Measurements from ENCODE around the gene MIGA1.
A peak's percentile ranks its signal among the peaks of the same experiment; 100 is the strongest.
"Not testable (repeated sequence)": the region's sequence is repeated elsewhere in the genome, so short reads cannot be mapped to it uniquely, and the experiment has no call there.

MIGA1 gene, protein sequence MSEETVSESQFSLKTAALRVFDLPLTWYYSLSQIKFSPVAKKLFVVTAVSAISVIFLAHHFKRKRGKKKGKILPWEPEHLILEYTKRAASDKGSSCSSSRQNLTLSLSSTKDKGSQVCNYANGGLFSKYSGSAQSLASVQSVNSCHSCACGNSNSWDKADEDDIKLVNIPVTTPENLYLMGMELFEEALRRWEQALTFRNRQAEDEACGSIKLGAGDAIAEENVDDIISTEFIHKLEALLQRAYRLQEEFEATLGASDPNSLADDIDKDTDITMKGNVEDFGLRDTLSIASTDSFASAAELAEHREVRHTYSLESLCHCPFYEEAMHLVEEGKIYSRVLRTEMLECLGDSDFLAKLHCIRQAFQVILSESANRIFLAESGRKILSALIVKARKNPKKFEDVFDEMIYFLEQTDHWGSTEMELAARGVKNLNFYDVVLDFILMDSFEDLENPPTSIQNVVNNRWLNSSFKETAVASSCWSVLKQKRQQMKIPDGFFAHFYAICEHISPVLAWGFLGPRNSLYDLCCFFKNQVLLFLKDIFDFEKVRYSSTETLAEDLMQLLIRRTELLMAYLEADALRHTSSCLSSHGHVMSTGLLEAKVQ

DNA sequence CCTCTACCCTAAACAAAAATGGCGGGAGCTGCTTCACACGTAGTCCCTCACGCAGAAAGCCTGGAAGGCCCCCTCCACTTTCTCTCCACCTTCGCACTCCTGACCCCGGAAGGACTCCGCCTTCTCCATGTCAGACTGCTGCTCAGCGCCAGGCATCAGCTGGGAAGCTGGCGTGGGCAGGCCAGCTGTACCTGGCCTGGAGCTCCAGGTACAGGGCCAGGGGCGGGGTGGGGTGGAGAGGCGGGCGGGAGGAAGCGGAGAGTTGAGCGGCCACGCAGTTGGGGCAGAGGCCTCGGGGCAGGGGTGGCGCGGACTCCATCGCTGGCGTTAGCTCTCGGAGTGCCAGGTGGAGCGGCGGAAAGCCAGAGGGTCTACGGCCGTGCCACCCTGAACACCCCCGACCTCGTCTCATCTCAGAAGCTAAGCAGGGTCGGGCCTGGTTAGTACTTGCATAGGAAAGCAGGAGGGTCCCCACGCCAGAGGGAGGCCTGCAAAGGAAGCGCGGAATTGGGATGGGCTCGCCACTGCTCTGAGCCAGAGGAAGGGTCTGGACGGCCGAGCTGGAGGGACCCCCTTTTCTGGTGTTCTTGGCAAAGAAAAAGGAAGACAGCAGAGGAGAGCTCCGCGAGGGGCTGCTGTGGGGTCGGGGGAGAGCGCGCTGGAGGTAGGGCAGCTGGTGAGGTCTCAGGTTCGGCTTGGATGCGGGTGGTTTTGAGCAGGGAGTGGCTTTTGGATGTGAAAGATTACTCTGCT, at the start of gene MIGA1:
Gene MIGA1, plus strand, starts transcription at position 121 of the 753 bp plus-strand sequence. CDS start 3,604 bp downstream, outside the sequence.
- peak; percentile 95 for DNase-seq

DNA sequence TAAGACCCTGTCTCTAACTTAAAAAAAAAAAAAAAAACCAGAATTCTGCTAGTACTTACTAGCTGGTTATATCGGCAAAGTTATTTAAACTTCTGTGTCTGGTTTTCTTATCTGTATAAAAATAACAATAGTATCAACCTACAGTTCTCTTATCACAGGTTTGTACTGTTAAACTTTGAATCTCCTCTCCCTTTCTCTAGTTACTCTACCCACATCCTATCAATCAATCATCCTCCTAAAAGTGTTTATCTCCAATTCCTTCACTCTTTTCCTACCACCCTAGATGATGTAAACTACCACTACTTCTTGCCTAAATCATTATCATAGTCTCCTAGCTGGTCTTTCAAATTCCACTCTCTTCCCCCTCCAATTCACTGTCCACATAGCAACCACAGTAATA, 47.4 kb upstream of the MIGA1 start:
- no peak for DNase-seq

DNA sequence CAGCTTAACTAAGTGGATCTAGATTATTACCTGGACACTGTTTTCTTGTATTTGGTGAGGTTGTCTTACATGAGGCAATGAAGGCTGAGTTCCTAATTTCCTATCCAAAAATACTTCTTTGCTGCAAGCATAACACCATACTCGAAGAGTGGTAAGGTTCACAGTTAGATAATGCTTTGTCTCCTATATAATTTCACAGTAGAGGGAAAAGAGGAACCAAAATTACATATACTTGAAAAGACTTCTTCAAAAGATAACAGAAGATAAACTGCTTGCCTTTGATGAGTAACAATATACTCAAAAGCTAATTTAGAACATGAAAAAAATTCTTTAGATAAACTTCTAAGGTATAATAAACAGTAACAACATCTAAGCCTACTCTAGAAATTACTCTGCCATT, 40.2 kb upstream of the MIGA1 start:
- DNase-seq = peak; percentile 50

DNA sequence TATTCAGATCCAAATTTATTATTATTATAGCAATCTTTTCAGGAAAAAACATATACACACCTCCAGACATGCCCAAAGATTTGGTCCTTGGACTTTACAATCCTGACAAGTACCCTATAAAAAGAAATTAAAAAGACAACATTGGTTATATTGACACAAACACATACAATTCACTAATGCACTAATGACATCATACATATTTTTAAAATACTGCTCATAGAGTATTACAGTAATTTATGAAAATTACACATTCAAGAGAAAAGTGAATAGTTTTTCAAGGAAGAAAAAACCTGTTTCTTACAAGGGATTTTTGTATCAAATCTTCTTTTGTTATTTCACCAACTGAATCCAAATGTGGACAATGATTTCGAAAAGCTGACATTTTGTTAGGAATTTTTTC, 38.1 kb upstream of the MIGA1 start:
- DNase-seq = no peak

DNA sequence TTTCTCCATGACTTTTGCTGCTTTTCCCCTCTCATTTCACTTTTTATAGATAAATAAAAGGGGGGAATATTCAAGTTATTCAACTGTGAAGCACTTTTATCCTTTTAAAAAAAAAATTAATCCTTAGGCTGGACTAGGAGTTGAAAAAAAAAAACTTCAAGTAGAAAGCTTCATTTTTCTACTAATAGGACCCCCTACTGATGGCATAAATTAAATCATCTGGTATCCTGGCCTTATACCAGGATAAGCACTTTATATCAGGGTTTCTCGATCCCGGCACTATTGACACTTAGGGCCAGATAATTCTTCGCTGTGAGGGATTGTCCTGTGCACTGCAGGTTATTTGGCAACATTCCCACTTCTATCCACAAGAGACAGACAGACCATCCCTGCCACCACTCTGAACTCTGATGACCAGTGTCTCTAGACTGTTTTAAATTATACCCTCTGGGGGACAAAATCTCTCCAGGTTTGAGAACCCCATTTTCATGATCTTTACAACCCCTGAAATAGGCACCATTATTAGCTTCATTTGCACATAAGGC, 37.4 kb upstream of the MIGA1 start:
- no peak for DNase-seq

DNA sequence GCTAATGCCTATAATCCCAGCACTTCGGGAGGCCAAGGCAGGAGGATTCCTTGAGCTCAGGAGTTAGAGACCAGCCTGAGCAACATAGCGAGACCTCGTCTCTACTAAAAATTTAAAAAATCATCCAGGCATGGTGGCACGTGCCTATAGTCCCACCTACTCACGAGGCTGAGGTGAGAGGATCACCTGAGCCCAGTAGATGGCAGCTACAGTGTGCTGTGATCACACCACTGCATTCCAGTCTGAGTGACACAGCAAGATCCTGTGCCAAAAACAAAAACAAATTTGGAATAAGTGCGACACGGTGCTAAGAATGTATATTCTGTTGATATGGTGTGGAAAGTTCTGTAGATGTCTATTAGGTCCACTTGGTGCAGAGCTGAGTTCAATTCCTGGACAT, 34.9 kb upstream of the MIGA1 start:
- DNase-seq = no peak

DNA sequence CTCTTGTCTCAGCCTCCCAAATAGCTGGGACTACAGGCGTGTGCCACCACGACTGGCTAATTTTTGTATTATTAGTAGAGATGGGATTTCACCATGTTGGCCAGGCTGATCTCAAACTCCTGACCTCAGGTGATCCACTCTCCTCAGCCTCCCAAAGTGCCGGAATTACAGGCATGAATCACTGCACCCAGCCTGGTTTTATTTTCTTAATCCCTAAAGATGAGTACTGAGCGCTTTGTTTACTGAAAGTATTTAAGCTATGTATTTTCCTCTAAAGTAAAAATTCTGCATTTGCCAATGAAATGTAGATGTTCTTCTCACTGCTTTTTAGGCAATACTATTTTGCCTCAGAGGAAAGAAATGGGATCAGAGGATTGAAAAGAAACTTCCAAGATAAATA, 30.0 kb upstream of the MIGA1 start:
- not testable (repeated sequence) for DNase-seq

DNA sequence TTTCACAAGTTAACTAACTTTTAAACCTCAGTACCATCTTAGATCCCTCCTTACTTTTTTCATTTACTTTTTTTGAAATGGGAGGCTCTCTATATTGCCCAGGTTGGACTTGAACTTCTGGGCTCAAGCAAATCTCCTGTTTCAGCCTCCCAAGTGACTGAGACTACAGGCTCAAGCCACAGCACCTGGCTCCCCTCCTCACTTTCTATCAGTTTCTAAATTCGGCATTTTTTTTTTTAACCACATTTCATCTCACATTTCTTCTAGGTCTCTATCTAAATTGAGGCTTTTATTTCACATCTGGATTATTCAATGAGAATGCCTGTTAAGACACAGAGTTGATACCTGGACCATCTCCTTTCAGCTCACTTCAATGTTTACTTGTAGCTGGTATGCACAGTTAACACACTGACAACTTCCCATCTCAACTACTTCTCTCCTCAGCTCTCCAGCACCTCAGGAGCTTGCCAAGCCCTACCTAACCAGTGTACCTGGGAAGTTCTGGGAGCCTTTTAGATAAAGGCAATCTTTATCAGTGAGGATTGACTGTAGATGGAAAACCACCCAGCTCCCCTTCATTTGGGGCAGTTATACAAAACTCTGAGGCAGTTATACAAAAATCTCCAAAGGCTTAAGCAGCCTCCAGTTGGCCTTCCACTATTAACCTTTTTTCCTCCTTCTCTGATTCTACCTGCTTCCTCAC, 23.2 kb upstream of the MIGA1 start:
- DNase-seq = no peak

DNA sequence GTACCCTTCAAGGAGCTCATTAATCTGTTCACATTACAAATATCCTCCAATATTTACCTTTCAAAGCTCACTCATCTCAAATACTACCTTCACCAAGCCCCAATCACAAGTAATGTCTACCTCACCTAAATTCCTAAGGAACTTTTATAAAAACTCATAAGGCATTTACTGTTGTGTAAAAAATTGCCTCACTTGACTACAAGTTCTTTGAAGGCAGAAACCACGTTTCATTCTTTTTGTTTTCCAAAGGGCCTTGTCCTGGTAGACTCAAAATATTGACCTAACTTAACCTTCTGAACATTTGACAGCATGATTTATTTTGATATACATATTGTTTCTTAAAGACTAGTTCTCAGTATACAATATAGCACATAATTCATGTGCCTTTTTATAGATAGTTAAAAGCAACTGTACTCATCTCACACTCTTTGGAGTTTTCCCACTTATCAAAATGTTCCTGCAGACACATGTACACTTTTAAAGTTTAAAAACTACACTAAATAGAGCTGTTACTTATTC, 22.3 kb upstream of the MIGA1 start:
- no peak for DNase-seq

DNA sequence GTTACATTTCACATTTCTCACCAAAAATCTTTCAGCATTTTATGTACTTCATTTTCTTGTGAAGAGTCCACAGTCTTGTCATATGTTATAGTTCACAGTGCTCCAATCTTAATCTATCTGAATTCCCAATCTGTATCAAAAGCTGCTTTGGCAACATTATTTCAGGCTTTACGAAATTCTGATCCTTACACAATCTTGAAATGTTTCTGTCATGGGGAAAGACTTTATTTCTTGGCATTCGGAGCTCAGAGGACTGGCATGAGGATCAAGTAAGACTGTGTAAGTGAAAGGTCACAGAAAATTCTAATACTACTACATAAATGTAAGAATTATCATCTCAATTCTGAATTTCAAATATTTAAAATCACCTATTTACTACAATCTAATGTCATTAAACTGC, 21.8 kb upstream of the MIGA1 start:
- DNase-seq = no peak

DNA sequence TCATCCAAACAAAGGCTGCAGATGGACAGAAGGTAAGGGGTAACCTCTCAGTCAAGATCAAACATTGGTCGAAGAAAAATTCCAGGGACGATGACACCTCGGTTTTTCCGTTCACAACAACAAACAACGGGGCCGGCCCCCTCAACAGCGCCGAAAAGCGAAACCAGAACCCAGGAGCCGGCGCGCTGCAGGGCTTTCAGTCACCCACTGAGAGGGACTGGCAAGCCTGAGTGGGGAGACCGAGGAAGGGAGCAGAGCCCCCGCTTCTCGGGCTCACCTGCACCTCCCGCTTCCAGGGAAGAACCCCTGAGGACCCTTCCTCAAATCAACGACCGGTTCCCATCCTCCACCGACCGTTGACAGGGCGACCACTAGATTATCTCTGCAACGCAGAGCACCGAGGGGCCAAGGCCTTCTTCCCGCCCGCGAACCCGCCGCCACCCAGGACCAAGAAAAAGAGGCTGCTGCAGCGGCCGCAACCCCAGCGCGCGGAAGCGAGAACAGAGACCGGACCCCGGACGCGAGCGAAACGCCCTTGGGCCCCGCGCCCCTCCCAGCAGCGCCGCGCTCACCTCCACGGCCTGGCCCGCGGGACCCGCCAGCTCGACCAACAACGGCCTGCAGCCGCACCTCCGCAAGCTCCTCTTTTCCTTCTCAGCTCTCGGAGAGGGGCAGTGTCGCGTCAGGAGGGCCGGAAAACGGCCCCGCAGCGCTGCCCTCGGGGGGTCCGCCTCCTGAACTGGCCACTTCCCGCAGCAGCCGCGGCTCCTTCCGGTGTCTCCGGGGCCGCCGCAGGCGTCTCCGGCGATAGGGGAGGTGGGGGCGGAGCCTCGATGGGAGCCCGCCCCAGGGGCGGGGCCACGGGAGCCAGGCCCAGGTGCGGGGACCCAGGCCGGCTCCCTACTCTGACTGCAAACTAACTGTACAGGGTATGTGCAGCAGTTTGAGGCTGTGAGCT, 20.1 kb upstream of the MIGA1 start, which contains the start of gene USP33:
Gene USP33, minus strand, starts transcription at position 782 of the 958 bp plus-strand sequence. CDS start 18,155 bp downstream, outside the sequence.
- DNase-seq = peak; percentile 85

DNA sequence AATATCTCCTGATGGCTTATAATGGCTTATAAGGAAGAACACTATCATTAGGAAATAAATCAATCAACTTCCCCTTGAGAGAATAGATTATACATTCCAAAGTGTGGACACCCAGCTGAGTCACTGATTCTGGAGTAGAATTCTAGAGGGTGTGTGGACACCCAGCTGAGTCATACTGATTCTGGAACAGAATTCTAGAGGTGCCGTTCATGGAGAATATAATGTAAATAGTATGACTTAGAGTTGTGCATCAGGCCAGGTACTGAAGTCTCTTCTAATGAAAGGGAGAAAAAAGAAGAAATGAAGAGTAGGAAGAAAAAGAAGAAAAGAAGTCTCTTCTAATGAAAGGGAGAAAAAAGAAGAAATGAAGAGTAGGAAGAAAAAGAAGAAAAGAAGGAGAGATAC, 17.4 kb upstream of the MIGA1 start:
- no peak for DNase-seq

DNA sequence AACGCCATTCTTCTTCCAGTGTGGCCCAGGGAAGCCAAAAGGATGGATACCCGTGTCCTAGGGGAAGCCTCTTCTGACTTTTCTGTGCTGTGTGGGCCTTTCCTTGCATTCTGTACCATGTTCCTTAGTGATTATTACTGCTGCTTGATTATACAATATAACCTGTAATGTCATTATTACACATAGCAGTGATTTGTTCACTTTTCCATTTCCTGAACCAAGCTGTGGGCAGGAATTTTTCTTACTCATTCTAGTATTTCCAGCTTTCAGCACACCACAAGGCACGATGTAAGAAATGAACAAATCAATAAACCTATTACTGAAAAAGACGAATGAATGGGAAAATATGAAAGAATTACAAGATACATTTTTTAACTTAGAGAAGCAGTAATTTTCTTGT, 11.4 kb upstream of the MIGA1 start:
- DNase-seq = no peak

DNA sequence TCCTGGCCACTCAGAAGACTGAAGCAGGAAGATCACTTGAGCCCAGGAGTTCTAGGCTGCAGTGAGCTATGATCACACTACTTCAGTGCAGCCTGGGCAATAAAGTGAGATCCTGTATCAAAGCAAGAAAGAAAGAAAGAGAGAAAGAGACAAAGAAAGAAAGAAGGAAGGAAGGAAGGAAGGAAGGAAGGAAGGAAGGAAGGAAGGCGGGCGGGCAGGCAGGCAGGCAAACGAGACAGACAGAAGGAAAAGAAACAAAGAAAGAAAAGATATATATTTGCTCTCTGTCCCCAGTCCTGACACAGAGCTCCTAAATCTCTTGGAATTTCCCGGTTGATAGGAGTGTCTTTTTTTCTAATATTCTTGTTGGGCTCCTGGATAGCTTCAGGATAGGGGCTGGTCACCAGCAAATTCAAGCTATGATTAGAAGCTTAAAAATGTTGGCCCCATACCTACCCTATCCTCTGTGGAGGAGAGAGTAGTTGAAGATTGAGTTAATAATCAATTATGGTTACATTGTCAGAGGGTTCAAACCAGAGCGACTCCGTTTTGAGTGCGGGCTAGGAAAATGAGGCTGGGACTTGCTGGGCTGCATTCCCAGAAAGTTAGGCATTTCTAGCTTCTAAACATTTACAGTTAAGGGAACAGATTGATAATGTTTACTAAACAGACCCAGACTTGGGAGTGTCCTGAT, 3.3 kb upstream of the MIGA1 start:
- no peak for DNase-seq

DNA sequence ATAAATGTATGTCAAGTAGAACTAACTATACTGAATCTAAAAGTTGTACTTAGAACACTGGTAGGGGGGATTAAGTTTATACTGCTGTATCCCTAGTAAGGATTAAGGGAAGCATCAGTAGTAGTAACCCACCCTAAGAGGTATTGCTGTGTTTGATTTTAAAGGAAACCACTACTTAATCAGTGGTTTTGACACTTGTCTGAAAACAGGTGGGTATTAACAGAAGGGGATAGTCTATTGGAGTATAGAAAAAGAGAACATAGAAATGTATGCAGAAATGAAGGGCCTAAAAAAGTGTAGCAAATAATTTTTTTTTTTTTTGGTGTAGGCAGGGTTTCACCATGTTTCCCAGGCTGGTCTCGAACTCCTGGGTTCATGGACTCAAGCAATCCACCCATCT, 2.2 kb downstream of the MIGA1 start:
- DNase-seq = no peak

DNA sequence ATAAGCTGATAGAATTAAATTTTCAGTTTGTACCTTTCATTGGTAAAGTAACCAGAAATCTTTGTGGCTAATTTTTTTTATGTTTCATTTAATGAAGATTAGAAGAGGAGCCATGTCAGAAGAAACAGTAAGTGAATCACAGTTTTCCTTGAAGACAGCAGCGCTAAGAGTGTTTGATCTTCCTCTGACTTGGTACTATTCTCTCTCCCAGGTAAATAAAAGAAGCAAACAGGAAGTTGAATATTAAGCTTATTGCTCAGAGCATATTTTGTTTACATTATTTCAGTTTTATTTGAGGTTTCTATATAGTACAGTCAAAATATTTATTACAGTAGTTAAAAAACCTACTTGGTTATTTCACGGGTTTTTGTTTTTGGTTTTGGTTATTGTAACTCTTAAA, 3.7 kb downstream of the MIGA1 start:
- DNase-seq = no peak

DNA sequence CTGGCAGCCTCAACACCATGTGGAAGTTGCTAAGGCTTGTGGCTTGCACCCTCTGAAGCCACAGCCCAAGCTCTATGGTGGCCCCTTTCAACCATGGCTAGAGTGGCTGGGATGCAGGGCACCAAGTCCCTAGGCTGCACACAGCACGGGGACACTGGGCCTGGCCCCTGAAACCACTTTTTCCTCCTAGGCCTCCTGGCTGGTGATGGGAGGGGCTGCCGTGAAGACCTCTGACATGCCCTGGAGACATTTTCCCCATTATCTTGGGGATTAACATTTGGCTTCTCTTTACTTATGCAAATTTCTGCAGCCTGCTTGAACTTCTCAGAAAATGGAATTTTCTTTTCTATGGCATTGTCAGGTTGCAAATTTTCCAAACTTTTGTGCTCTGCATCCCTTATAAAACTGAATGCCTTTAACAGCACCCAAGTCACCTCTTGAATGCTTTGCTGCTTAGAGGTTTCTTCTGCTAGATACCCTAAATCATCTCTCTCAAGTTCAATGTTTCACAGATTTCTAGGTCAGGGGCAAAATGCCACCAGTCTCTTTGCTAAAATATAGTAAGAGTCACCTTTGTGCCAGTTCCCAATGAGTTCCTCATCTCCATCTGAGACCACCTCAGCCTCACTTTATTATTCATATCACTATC, 6.8 kb downstream of the MIGA1 start:
- DNase-seq = not testable (repeated sequence)

DNA sequence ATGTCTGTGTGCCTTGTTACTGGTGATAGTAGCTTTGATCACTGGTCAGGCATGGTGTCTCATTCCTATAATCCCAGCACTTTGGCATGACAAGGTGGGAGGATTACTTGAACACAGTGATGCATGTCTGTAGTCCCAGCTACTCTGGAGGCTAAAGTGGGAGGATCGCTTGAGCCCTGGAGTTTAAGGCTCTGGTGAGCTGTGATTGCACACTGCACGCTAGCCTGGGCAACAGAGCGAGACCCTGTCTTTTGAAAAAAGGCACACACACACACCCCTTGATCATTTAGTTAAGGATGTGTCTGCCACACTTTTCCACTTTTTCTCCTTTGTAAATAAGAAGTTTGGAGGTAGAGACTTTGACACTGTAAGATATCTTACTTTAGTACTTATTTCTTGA, 15.1 kb downstream of the MIGA1 start:
- DNase-seq = no peak

DNA sequence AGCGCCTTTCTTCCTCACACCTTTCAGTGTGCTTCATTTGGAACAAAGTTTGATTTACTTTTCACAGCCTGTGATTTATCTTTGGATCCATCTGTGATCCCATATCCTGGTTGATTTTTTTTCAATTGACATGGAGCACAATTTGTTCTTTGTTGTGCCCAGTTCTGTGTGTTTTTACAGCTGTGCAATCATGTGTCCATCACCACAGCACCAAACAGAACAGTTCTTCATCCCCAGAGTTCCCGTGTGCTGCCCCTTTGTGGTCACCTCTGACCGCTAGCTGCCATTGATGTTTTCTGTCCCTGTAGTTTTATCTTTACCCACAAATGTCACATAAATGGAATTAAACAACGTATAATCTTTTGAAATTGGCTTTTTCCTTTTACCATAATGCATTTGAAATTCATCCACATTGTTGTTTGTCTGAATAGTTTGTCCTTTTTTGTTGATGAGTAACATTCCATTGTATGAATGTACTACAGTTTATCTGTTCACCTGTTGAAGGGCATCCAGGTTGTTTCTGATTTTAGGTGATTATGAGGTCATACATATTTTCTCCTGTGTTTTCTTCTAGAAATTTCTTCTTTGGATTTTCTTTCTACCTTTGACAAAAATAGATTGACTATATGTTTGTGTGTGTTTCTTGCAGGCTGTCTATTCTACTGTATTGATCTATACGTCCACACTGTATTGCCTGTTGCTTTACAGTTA, 17.4 kb downstream of the MIGA1 start:
- DNase-seq = no peak

DNA sequence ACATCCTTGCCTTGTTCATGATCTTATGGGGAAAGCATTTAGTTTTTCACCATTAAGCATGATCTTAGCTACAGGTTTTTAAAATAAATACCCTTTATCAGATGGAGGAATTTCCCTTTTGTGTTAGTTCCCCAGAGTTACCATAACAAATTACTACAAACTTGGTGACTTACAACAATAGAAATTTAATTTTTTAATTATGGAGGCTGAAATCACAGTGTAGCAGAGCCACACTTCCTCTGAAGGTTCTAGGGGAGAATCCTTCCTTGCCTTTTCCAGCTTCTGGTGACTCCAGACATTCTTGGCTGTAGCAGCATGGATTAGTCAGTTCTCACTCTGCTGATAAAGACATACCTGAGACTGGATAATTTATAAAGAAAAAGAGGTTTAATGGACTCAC, 18.5 kb downstream of the MIGA1 start:
- DNase-seq = no peak
